ENCODE results near the gene DDO.
"Not testable (repeated sequence)": the region's sequence is repeated elsewhere in the genome, so short reads cannot be mapped to it uniquely, and the experiment has no call there.

DDO gene

DNA sequence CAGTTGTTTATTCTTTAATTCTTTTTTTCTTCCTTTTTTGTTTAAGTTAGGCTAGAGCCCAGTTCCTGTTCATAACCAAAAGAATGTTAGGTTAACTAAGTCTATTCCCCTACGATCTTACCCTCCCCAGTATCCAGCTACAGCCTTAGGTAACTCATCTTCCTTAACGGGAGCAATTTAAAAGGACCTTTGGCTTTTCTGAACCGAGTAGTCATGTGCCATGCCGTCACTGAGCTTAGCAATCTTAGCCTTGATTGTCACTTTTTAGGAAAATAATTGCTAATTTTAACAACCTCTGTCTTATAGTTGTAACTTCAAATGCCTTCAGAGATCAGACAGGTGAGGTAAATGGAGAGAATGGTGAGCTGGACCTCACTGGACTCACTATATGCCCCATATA lies 63.4 kb downstream of the DDO start:
- Histone ChIP-seq H3K4me3 (ENCODE audit: insufficient read depth, low read length, poor library complexity, severe bottlenecking) (no peak overlapping the region), H3K9me2 (replicated peaks; ENCODE audit: insufficient read depth, low read length) (no peaks in the 10 kb centered on the region), H3K9me3 (ENCODE audit: insufficient read depth, low read length) (no peaks in the 10 kb centered on the region), H3K36me3 (ENCODE audit: low read length) (no peaks in the 10 kb centered on the region), H3K4me2 (ENCODE audit: low read depth, low read length, poor library complexity, severe bottlenecking) (no peak overlapping the region), H3K9ac (ENCODE audit: low read length) (no peak overlapping the region), H3F3A (ENCODE audit: insufficient read depth) (no peaks in the 10 kb centered on the region), H3K27ac (ENCODE audit: low read depth, low read length) (no peak overlapping the region), H2AFZ (ENCODE audit: low read depth, low read length, severe bottlenecking) (no peak overlapping the region), H3K27me3 (ENCODE audit: low read length) (no peaks in the 10 kb centered on the region), H3K79me2 (ENCODE audit: insufficient read depth, low read length) (no peaks in the 10 kb centered on the region), H4K20me1 (ENCODE audit: low read depth, low read length) (no peaks in the 10 kb centered on the region)
- no peak for TF ChIP-seq EZH2phosphoT487 (conservative IDR thresholded peaks at IDR 0.05; ENCODE audit: low read length)
- TF ChIP-seq, protein P1, sequence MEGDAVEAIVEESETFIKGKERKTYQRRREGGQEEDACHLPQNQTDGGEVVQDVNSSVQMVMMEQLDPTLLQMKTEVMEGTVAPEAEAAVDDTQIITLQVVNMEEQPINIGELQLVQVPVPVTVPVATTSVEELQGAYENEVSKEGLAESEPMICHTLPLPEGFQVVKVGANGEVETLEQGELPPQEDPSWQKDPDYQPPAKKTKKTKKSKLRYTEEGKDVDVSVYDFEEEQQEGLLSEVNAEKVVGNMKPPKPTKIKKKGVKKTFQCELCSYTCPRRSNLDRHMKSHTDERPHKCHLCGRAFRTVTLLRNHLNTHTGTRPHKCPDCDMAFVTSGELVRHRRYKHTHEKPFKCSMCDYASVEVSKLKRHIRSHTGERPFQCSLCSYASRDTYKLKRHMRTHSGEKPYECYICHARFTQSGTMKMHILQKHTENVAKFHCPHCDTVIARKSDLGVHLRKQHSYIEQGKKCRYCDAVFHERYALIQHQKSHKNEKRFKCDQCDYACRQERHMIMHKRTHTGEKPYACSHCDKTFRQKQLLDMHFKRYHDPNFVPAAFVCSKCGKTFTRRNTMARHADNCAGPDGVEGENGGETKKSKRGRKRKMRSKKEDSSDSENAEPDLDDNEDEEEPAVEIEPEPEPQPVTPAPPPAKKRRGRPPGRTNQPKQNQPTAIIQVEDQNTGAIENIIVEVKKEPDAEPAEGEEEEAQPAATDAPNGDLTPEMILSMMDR (IDR thresholded peaks at IDR 0.05; ENCODE audit: insufficient read depth, low read length, poor library complexity, severe bottlenecking), result no peak

DNA sequence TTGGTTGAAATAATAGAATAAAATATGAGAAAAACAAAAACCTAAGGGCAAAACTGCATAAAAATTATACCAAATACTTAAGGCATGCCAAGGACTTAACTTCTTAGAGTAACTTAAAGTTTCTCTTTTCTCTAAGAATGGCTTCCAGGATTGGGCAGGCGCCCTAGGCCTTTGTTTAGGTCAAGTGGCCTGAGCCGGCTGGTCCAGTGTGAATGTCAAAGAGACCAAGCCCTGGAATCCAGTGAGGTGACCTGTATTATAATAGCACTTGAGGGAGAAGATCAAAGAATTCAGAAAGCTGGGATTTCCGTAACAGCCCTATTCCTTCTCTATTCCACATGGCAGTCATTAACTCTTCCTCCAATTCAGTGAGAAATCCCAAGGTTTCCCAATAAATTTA lies 63.8 kb downstream of the DDO start:
- Histone ChIP-seq H4K20me1 (ENCODE audit: low read depth, low read length) (no peaks in the 10 kb centered on the region), H3K79me2 (ENCODE audit: insufficient read depth, low read length) (no peaks in the 10 kb centered on the region)
- no peak for TF ChIP-seq EZH2phosphoT487 (conservative IDR thresholded peaks at IDR 0.05; ENCODE audit: low read length)
- TF ChIP-seq, protein P1 (IDR thresholded peaks at IDR 0.05; ENCODE audit: insufficient read depth, low read length, poor library complexity, severe bottlenecking), result no peak

DNA sequence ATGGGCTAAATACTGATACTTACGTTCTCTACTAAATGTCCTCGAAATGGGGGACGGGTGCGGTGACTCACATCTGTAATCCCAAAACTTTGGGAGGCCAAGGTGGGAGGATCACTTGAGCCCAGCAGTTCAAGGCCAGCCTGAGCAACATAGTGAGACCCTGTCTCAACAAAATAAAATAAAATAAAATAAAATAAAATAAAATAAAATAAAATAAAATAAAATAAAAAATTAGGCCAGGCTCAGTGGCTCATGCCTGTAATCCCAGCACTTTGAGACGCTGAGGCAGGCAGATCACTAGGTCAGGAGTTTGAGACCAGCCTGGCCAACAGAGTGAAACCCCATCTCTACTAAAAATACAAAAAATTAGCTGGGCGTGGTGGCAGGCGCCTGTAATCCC lies 64.8 kb downstream of the DDO start:
- H3K27ac ChIP-seq (ENCODE audit: low read depth, low read length); H3K9ac ChIP-seq (ENCODE audit: low read length); H3K79me2 ChIP-seq (ENCODE audit: insufficient read depth, low read length); H3K9me2 ChIP-seq (replicated peaks; ENCODE audit: insufficient read depth, low read length); H2AFZ ChIP-seq (ENCODE audit: low read depth, low read length, severe bottlenecking); H3K27me3 ChIP-seq (ENCODE audit: low read length); H3K9me3 ChIP-seq (ENCODE audit: insufficient read depth, low read length); H3K4me3 ChIP-seq (ENCODE audit: insufficient read depth, low read length, poor library complexity, severe bottlenecking); H4K20me1 ChIP-seq (ENCODE audit: low read depth, low read length); H3K4me2 ChIP-seq (ENCODE audit: low read depth, low read length, poor library complexity, severe bottlenecking); H3F3A ChIP-seq (ENCODE audit: insufficient read depth); H3K36me3 ChIP-seq (ENCODE audit: low read length): not testable (repeated sequence)

More for the DNA sequence above, 63.8 kb downstream of the DDO start:
- no peak overlapping the region for H3K4me3 ChIP-seq (ENCODE audit: insufficient read depth, low read length, poor library complexity, severe bottlenecking)
- H3K27ac ChIP-seq (ENCODE audit: low read depth, low read length), result no peak overlapping the region
- no peaks in the 10 kb centered on the region for H3K36me3 ChIP-seq (ENCODE audit: low read length)
- no peaks in the 10 kb centered on the region for H3K9me2 ChIP-seq (replicated peaks; ENCODE audit: insufficient read depth, low read length)
- H2AFZ ChIP-seq (ENCODE audit: low read depth, low read length, severe bottlenecking), result no peak overlapping the region
- H3F3A ChIP-seq (ENCODE audit: insufficient read depth), result no peaks in the 10 kb centered on the region
- H3K9me3 ChIP-seq (ENCODE audit: insufficient read depth, low read length), result no peaks in the 10 kb centered on the region
- H3K27me3 ChIP-seq (ENCODE audit: low read length), result no peaks in the 10 kb centered on the region
- no peak overlapping the region for H3K9ac ChIP-seq (ENCODE audit: low read length)
- no peak overlapping the region for H3K4me2 ChIP-seq (ENCODE audit: low read depth, low read length, poor library complexity, severe bottlenecking)

DNA sequence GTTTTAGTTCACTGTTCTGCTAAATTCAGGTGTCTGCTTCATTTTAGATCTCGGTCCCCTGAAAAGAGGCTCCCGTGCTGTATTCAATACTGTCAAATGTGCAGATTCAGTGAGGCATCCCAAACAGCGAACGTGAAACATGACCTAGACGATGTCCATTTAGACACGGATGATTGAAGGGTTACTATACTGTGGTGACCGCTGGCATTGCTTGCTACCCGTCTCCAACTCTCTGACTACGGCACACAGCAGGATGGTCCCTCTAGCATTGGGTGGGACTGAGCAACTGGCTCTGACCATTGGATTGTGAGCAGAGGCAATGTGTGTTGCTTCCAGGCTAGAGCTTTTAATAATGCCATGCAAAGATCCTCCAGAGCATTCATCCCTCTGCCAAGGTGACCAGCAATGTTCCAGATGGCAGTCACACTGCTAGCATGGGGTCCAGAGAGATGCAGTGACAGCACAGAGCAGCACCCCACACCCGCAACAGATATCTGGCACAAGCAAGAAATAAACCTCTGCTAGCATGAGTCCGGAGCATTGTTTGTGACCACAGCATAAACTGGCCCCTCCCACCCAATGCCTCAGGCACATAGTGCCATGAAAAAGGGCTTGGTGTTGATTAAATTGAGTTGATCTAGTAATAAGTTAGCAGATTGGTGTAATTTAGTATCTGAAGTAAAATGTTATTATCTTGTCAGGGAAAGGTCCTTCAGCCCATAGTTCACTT lies 66.2 kb downstream of the DDO start:
- no peak overlapping the region for H3K27ac ChIP-seq (ENCODE audit: low read depth, low read length)
- H3K9me3 ChIP-seq (ENCODE audit: insufficient read depth, low read length), result no peaks in the 10 kb centered on the region
- H3K79me2 ChIP-seq (ENCODE audit: insufficient read depth, low read length), result no peaks in the 10 kb centered on the region
- no peaks in the 10 kb centered on the region for H3K36me3 ChIP-seq (ENCODE audit: low read length)
- no peak overlapping the region for H3K4me3 ChIP-seq (ENCODE audit: insufficient read depth, low read length, poor library complexity, severe bottlenecking)
- H3K9ac ChIP-seq (ENCODE audit: low read length), result no peak overlapping the region
- no peak overlapping the region for H3K4me2 ChIP-seq (ENCODE audit: low read depth, low read length, poor library complexity, severe bottlenecking)
- no peaks in the 10 kb centered on the region for H4K20me1 ChIP-seq (ENCODE audit: low read depth, low read length)
- no peak overlapping the region for H2AFZ ChIP-seq (ENCODE audit: low read depth, low read length, severe bottlenecking)
- no peaks in the 10 kb centered on the region for H3K9me2 ChIP-seq (replicated peaks; ENCODE audit: insufficient read depth, low read length)
- H3F3A ChIP-seq (ENCODE audit: insufficient read depth), result no peaks in the 10 kb centered on the region
- no peaks in the 10 kb centered on the region for H3K27me3 ChIP-seq (ENCODE audit: low read length)
- TF ChIP-seq, protein P1 (IDR thresholded peaks at IDR 0.05; ENCODE audit: insufficient read depth, low read length, poor library complexity, severe bottlenecking), result no peak
- TF ChIP-seq EZH2phosphoT487 (conservative IDR thresholded peaks at IDR 0.05; ENCODE audit: low read length), result no peak
